NCI-H2196 treated with DMSO at 0.1 percent for 48 hours (cell line): ENCODE data around the gene KHK.
A peak's percentile ranks its signal among the peaks of the same experiment; 100 is the strongest.
"Not testable (repeated sequence)": the region's sequence is repeated elsewhere in the genome, so short reads cannot be mapped to it uniquely, and the experiment has no call there.

Experiments used
- DNase-seq: peaks from one replicate; lab custom pipeline; 2025; ENCODE audit not compliant: unreplicated experiment; lab: John Stamatoyannopoulos, UW

The KHK gene

DNA sequence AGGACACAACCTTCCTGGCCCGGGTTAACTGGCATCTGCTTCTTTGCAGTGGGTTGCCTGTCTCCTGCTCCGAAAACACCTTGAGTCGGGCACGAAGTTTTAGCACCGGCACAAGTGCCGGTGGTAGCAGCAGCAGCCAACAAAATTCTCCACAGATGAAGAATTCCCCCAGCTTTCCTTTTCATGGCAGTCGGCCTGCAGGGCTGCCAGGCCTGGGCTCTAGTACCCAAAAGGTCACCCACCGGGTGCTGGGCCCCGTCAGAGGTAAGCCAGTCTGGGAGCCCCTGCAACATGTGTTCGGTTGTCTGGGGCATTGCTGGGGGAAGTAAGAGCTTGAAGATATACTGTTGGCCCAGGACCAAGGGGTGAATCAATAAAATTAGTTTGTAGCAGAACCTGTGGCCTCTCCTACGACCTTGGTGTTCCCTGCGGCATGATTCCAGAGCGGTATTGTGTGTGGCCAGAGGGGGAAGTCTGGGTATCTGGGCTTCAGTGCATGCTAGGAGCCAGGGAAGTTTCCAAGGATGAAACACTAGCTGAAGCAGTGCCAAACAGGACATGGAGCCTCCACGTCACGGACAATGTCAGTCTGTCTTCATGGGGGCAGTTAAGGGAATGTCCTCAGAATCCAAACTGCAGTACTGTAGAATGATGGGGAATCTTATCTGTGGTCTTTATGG lies 27.3 kb upstream of the KHK start:
- DNase-seq: no peak

DNA sequence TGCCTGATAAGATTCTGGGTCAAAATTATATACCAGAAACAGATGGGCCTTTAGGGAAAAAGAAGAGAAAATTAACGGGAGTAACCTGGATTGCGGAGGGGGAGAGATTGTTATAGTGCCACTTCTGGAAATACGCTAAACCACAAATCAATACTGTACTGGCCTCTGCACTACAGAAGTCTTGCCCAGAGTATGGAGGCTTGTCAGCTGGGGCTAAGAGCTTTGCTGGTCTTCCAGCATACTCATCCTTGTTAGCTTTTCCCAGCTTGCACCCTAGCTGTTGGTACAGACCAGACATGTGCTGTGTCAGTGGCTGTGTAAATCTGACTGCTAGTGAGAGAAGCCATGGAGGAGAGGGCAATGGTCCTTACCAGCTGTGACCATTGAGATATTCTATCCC lies 26.2 kb upstream of the KHK start:
- no peak for DNase-seq

- DNase-seq: no peak
These were observed 21.4 kb upstream of the KHK start for GRCh38 chr2:27065128-27065527.

DNA sequence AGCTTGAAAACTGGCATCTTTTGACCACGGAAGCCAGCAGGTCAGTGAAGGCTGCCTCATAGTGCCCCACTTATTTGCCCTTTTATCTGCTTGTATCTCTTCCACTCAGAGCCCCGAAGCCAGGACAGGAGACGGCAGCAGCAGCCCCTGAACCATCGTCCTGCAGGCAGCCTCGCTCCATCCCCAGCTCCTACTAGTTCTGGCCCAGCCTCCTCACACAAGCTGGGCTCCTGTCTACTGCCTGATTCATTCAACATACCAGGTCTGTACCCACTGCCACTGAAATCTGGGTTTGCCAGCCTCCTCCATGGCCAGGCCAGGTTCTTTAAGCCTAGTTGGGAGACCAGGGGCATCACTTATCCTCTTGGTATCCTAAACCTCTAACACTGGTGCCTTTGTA lies 19.2 kb upstream of the KHK start:
- no peak for DNase-seq

GRCh38 chr2:27069436-27069835 lies 17.1 kb upstream of the KHK start:
- DNase-seq: no peak

GRCh38 chr2:27069961-27070618 lies 16.5 kb upstream of the KHK start:
- no peak for DNase-seq

- DNase-seq: no peak
These were observed 15.8 kb upstream of the KHK start for GRCh38 chr2:27070653-27071276.

- peak; percentile 80 for DNase-seq
These were observed 15.1 kb upstream of the KHK start, which contains the start of gene OST4 for GRCh38 chr2:27071277-27071989. Gene OST4 (minus strand): TSS chr2:27071654.

DNA sequence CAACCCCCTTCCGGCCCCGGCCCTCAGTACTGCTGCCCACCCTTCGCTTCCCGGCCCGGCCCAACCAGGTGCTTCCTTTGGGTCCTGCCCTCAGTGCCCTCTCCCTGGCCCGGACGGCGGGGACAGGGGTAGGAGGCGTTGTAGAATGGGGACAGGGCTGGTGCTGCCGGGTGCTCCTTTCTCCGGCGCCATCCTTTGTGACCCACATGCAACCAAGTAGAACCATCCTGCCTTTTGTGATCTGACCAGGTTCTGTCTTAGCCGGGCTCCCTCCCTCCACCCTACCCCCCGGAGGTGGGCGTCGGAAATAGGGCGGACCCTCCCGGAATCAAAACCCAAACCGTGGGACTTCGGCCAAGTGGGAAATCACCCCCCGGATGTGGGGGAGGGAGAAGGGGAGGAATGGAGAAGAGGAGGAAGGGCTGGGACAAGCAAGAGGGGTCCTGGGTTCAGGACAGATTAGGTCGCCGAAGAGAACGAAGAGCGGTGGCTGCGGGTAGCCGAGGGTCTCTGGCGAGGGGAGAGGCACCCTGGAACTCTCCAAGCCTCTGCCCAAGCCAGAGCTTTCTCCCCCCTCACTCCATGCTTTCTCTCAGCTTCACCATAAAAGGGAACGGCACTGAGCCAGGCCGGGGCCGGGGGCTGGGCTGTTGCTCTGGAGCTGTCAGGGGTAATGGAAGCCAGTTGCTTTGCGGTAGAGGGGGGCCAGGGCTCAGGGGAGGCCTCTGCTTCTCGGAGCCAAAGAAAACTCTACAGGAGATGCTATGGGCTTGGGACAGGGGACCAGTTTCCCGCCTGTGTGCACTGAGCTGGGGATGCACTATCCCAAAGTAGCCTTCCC lies 14.4 kb upstream of the KHK start:
- DNase-seq: no peak

- DNase-seq: no peak
These were observed 13.7 kb upstream of the KHK start for GRCh38 chr2:27072920-27073319.

- DNase-seq: no peak
These were observed 12.8 kb upstream of the KHK start for GRCh38 chr2:27073782-27074181.

- DNase-seq: peak; percentile 8
These were observed 11.6 kb upstream of the KHK start for GRCh38 chr2:27074738-27075565.

DNA sequence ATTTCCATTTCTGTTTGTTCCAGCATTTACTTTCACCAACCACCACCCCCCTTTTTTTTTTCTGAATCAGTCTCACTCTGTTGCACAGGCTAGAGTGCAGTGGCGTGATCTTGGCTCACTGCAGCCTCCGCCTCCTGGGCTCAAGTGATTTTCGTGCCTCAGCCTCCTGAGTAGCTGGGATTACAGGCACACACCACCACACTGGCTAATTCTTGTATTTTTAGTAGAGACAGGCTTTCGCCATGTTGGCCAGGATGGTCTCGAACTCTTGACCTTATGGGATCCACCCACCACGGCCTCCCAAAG lies 11.1 kb upstream of the KHK start:
- not testable (repeated sequence) for DNase-seq

DNA sequence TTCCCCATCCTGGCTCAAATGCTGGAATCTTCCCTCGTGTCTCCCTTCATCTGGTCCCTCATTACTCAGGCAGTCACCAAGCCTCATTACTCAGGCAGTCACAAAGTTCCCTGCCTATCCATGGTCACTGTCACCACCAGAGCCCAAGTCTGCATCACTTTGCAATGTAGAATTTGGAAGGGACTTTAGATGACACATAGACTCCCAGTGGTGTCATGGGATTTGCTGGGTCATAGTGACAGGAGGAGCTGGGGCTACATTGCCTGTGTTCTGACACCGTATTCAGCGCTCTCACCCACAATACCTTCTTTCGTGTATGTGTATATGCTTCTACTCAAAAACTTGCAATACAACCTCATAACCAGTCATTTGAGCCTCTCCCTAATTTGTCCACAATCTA lies 10.2 kb upstream of the KHK start:
- DNase-seq: no peak

- DNase-seq: no peak
These were observed 9.3 kb upstream of the KHK start for GRCh38 chr2:27077231-27077630.

- DNase-seq: no peak
These were observed 8.0 kb upstream of the KHK start, which contains the start of gene EMILIN1 for GRCh38 chr2:27078267-27079194. Gene EMILIN1 (plus strand): TSS chr2:27078615. CDS start chr2:27079066, 451 bp downstream.

DNA sequence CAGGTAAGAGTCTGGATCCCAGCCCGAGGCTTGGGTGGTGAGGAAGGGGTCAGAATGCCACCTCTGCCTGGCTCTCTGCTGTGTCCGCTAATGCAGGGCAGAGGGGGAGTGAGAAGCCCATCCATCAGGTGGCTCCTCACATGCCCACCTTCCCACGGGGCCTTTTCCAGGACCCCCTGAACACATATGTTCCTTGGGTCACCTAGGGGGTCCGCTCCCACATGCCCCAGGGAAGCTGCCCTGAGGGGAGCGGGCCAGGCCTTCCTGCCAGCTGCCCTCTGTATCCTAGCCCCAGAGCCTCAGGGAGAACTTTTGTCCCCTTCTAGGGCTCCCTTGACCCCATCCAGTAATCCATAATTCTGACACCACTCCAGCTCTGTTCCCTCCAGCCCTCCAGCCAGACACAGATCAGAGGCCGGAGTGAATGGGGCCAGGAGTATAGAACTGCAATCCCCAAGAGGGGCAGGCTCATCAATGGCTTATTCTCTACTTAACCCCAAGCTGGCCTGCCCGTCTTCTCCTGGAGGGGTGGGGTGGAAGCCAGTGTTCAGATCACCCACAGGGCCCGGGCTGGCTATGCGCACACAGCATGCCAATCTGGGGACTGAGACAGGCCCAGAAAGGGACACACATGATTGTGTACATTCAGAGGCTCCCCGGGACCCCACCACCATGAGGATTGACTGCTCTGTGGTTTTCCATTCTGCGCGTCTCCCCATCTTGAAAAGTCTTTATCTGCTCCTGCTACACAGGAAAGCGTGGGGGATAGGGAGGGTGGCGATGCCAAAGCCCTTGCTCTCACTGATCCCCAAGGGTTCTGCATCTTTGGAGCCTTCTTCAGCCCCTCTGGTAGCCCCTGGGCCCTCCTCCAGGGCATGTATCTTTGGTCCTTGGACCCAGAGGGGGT lies 7.1 kb upstream of the KHK start:
- DNase-seq: no peak

DNA sequence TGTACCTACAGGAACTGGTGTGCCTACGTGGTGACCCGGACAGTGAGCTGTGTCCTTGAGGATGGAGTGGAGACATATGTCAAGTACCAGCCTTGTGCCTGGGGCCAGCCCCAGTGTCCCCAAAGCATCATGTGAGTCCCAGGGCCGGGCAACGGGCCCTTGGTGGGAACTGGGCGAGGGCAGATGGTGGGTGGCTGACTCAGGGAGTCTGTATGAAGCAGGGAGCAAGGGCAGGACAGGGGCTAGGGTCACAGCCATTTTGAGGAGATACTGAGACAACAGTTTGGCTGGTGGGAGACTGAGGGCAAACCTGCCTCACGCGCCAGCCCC lies 6.5 kb upstream of the KHK start:
- DNase-seq: no peak
